ENCODE measurements around the gene IL1RL1.

Gene IL1RL1

GRCh38 chr2:102387763-102388546, 76.6 kb downstream of the IL1RL1 start:
- H3K27me3 ChIP-seq (ENCODE audit: insufficient read depth, low read length): no peaks in the 10 kb centered on the region
- no peaks in the 10 kb centered on the region for H3K36me3 ChIP-seq (ENCODE audit: insufficient read depth, low read depth, low read length)
- H3K9ac ChIP-seq (ENCODE audit: low read depth, low read length): no peak overlapping the region
- no peaks in the 10 kb centered on the region for H3K4me1 ChIP-seq (ENCODE audit: insufficient read depth, low read length)
- peaks cover 17% of the 10 kb centered on the region for H3K9me3 ChIP-seq (ENCODE audit: insufficient read depth, low read depth, low read length)
- H3K4me3 ChIP-seq (ENCODE audit: low read length): no peak overlapping the region
- no peak overlapping the region for H3K27ac ChIP-seq (ENCODE audit: low read length)

DNA sequence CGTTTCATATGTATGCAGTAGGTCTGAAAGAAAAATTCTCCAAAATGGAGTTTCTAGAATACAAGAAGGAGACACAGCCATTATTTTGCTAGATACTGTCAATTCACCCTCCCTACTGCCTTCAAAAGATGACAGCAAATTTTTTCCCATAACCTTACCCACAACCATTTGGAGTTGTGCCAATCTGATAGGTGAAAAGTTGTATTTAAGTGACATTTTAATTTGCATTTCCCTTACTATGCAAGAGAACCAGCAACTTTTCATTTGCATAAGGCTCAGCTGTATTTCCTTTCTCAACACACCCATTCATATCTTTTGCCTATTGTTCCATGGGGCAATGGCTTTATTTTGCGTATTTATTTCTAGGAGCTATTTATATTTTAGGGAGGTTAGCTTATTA, 80.2 kb downstream of the IL1RL1 start:
- Histone ChIP-seq H3K9ac (ENCODE audit: low read depth, low read length) (no peak overlapping the region), H3K4me3 (ENCODE audit: low read length) (no peak overlapping the region), H3K27me3 (ENCODE audit: insufficient read depth, low read length) (no peaks in the 10 kb centered on the region), H3K9me3 (ENCODE audit: insufficient read depth, low read depth, low read length) (no peaks in the 10 kb centered on the region), H3K4me1 (ENCODE audit: insufficient read depth, low read length) (no peaks in the 10 kb centered on the region), H3K36me3 (ENCODE audit: insufficient read depth, low read depth, low read length) (no peaks in the 10 kb centered on the region), H3K27ac (ENCODE audit: low read length) (no peak overlapping the region)

DNA sequence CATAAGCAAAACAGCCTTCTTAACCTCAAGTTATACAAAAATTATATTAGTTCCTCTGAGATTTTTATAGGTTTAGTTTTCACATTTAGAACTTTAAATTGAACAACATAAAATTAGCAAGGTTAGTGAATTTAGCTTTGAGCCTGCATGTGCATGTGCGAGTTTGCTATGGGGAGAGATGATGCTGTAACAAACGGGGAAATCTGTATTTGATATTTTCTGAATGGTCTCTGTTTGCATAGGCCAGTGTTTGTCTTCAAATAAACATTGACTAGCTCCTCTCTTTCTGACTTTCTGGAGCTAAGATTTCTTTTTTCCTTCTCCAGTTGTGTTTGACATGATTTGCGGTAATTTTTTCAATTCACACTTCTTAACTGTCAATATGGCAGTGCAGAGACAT, 80.7 kb downstream of the IL1RL1 start:
- Histone ChIP-seq H3K9ac (ENCODE audit: low read depth, low read length) (no peak overlapping the region), H3K4me3 (ENCODE audit: low read length) (no peak overlapping the region), H3K36me3 (ENCODE audit: insufficient read depth, low read depth, low read length) (no peaks in the 10 kb centered on the region), H3K4me1 (ENCODE audit: insufficient read depth, low read length) (no peaks in the 10 kb centered on the region), H3K27ac (ENCODE audit: low read length) (no peak overlapping the region), H3K27me3 (ENCODE audit: insufficient read depth, low read length) (no peaks in the 10 kb centered on the region), H3K9me3 (ENCODE audit: insufficient read depth, low read depth, low read length) (no peaks in the 10 kb centered on the region)

DNA sequence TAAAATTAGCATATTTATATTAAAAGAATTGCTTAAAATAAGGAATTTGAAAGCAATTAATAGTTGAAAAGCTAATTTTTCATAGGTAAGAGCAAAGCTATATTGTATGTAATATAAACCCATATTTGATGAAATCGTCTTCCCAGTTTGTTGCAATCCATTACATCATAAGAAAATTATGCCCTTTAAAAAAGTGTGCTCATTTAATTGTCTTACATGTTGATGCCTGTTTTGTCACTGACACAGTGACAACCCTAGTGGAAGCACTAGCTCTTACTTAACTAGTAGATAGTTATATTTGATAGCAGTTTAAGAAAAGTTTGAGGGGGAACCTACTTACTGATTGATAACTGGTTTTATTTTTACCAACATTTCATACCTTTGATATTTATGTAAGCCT, 81.6 kb downstream of the IL1RL1 start:
- Histone ChIP-seq H3K4me3 (ENCODE audit: low read length) (no peak overlapping the region), H3K36me3 (ENCODE audit: insufficient read depth, low read depth, low read length) (no peaks in the 10 kb centered on the region), H3K27me3 (ENCODE audit: insufficient read depth, low read length) (no peaks in the 10 kb centered on the region), H3K4me1 (ENCODE audit: insufficient read depth, low read length) (no peaks in the 10 kb centered on the region), H3K9me3 (ENCODE audit: insufficient read depth, low read depth, low read length) (no peaks in the 10 kb centered on the region), H3K9ac (ENCODE audit: low read depth, low read length) (no peak overlapping the region), H3K27ac (ENCODE audit: low read length) (no peak overlapping the region)

DNA sequence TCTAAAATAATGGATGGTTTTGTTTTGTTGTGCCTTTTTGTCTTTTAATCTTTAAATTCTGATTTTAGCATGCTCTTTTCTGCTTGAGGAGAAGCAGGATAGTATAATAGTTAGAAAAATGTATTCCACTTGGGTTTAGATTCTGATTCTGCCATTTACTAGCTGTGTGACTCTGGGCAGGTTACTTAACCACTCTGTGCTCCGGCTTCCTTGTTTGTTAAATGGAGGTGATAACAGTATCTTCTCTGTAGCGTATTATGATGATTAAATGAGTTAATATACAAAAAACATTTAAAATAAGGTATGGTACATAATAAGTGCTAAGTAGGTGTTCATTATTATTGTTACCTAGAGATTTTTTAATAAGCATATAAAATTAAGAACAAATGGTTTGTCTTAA, 84.6 kb downstream of the IL1RL1 start:
- Histone ChIP-seq H3K27ac (ENCODE audit: low read length) (no peak overlapping the region), H3K9me3 (ENCODE audit: insufficient read depth, low read depth, low read length) (no peaks in the 10 kb centered on the region), H3K27me3 (ENCODE audit: insufficient read depth, low read length) (no peaks in the 10 kb centered on the region), H3K36me3 (ENCODE audit: insufficient read depth, low read depth, low read length) (no peaks in the 10 kb centered on the region), H3K4me3 (ENCODE audit: low read length) (no peak overlapping the region), H3K9ac (ENCODE audit: low read depth, low read length) (no peak overlapping the region), H3K4me1 (ENCODE audit: insufficient read depth, low read length) (no peaks in the 10 kb centered on the region)

DNA sequence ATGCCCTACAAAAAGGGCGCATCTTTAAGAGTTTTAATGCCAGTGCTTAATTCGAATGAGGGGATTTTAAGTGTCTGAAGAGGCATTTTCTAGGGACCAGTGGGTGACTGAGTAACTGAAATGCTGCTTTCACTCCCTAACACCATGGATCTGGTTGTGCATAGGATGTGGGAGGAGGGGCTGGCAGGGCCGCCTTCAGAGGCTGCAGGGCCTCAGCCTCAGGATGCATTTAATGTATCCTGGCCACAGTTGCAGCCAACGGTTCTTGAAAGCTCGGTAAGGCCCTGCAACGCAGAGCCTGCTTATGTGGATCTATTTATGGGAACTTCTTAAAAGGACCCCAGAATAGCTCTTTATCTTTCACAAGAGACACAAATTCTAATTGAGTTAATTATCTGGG, 85.8 kb downstream of the IL1RL1 start:
- H3K9me3 ChIP-seq (ENCODE audit: insufficient read depth, low read depth, low read length): no peaks in the 10 kb centered on the region
- H3K27ac ChIP-seq (ENCODE audit: low read length): no peak overlapping the region
- no peak overlapping the region for H3K4me3 ChIP-seq (ENCODE audit: low read length)
- H3K27me3 ChIP-seq (ENCODE audit: insufficient read depth, low read length): no peaks in the 10 kb centered on the region
- no peak overlapping the region for H3K9ac ChIP-seq (ENCODE audit: low read depth, low read length)
- H3K4me1 ChIP-seq (ENCODE audit: insufficient read depth, low read length): no peaks in the 10 kb centered on the region
- H3K36me3 ChIP-seq (ENCODE audit: insufficient read depth, low read depth, low read length): no peaks in the 10 kb centered on the region

DNA sequence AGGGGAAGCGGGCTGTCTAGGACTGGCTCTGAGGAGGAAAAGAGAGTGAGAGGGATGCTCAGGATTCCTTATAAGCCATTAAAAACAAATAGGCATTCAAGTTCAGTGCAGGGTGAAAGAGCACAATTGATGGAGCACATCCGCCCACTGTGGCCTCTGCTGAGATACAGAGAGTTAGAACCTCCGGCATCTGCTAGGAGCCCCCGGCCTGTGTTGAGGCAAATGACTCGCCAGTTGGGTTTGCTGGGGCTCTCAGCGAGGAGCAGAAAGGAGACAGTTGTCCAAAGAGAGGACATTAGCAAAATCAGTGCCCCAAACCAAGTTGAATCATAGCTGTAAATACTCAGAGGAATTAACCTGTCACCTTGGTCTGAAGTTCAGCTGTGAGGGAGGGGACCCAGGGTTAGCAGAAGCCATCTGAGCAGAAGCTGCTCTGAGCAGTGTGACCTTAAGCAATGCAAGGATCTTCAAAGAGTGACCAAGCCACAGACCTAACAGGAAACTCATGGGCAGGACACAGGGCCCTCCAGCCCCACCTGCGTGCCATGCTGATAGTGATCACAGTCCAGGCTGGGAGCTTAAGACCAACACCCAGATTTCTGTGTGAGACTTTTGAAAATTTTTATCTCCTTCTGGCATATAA, 88.3 kb downstream of the IL1RL1 start:
- Histone ChIP-seq H3K4me3 (ENCODE audit: low read length) (no peak overlapping the region), H3K27me3 (ENCODE audit: insufficient read depth, low read length) (no peaks in the 10 kb centered on the region), H3K4me1 (ENCODE audit: insufficient read depth, low read length) (no peaks in the 10 kb centered on the region), H3K27ac (ENCODE audit: low read length) (no peak overlapping the region), H3K9me3 (ENCODE audit: insufficient read depth, low read depth, low read length) (no peaks in the 10 kb centered on the region), H3K9ac (ENCODE audit: low read depth, low read length) (no peak overlapping the region), H3K36me3 (ENCODE audit: insufficient read depth, low read depth, low read length) (no peaks in the 10 kb centered on the region)

- Histone ChIP-seq H3K27ac (ENCODE audit: low read length) (no peak overlapping the region), H3K4me1 (ENCODE audit: insufficient read depth, low read length) (no peaks in the 10 kb centered on the region), H3K4me3 (ENCODE audit: low read length) (no peak overlapping the region), H3K27me3 (ENCODE audit: insufficient read depth, low read length) (no peaks in the 10 kb centered on the region), H3K9ac (ENCODE audit: low read depth, low read length) (no peak overlapping the region), H3K9me3 (ENCODE audit: insufficient read depth, low read depth, low read length) (no peaks in the 10 kb centered on the region), H3K36me3 (ENCODE audit: insufficient read depth, low read depth, low read length) (no peaks in the 10 kb centered on the region)
These were observed 90.1 kb downstream of the IL1RL1 start for GRCh38 chr2:102401456-102401855.

All from iPS-20b (cell line).